ENCODE data around the gene CDK5RAP2.
"Not testable (repeated sequence)": the region's sequence is repeated elsewhere in the genome, so short reads cannot be mapped to it uniquely, and the experiment has no call there.

The CDK5RAP2 gene

DNA sequence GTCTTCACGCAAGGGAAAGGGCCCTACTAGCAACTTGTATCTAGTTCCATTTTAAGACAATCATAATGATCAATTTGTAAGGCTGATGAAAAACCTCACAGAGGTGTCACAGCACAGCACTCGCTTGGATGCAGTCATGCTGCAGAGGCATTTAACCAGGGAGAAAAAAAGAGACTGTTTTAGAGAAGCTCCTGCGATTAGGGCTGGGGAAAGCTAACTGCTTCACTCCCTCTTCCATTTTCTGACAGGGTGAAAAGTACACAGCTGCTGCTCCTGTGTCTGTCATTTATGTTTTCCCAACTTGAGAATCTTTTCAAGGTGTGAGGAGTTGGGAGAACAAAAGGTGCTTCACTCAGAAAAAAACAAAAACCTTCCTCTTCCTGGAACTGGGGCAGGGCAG is 106.4 kb downstream of the CDK5RAP2 start:
- peaks cover 6% of the 10 kb centered on the region; the same call in 1 of the 2 replicates for H3K36me3 ChIP-seq (ENCODE audit: insufficient read depth, low read length)
- no peaks in the 10 kb centered on the region for H3K9me3 ChIP-seq (ENCODE audit: control insufficient read depth, insufficient read depth, low read length)
- H3K9ac ChIP-seq (ENCODE audit: low read depth, low read length) = no peak overlapping the region
- no peaks in the 10 kb centered on the region for H3K4me1 ChIP-seq (ENCODE audit: insufficient read depth, low read length)

DNA sequence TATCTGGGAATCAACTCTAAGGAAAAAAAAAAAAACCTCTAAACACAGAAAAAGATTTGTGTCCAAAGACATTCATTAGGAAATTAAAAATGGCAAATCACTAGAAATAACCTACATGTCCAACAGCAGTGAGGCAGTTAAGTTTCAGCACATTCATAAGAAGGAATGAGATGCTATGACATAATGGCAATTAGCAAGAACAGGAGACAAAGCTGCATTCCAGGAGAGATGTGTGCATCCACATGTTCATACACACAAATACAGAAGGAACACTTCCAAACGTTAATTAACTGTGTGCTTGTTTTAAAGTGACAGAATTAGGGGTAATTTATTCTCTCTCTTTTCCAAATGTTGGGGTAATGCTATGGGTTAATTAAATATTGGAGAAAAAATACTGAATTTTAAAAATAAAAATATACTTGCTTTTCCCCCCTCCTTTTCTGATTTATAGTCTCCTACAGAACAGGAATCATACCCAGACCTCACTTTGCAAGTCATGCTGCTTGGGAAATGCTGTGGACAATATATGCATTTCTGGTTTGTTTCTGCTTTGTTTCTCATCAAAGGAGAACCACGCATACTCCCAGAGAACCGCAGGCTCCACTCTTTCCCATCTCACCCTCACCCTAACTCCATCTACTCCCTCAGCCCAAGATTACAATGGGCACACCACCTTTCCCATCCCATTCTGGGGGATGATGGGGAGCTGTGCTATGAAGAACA is 114.1 kb downstream of the CDK5RAP2 start:
- Histone ChIP-seq H3K4me1 (ENCODE audit: insufficient read depth, low read length) (no peaks in the 10 kb centered on the region), H3K36me3 (ENCODE audit: insufficient read depth, low read length) (no peaks in the 10 kb centered on the region; the same call in 1 of the 2 replicates), H3K9ac (ENCODE audit: low read depth, low read length) (no peak overlapping the region), H3K9me3 (ENCODE audit: control insufficient read depth, insufficient read depth, low read length) (no peaks in the 10 kb centered on the region)

DNA sequence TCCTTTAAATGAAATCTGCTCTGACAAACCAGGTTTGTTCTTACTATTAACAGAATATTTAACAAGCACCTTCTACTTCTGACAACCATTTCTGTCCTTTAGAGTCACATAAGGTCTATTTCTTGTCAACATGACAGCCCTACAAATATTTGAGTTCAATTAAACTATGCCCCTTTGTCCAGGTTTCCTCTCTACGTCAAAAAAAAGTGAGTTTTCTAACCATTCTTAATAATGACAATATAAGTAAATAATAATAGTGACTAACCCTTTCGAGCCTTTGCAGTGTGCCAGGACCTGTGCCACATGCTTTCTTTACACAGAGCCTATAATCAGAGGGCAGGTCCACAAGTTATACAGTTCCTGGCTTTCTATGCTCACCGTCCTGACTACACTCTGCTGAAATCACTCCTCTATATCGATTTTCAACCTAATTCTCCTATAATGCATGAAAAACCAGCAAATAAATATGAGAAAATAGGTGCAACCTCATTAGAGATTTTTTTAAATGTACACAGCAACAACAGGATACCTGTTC is 115.0 kb downstream of the CDK5RAP2 start:
- Histone ChIP-seq H3K36me3 (ENCODE audit: insufficient read depth, low read length) (no peaks in the 10 kb centered on the region; the same call in 1 of the 2 replicates), H3K9ac (ENCODE audit: low read depth, low read length) (no peak overlapping the region), H3K4me1 (ENCODE audit: insufficient read depth, low read length) (no peaks in the 10 kb centered on the region), H3K9me3 (ENCODE audit: control insufficient read depth, insufficient read depth, low read length) (no peaks in the 10 kb centered on the region)

DNA sequence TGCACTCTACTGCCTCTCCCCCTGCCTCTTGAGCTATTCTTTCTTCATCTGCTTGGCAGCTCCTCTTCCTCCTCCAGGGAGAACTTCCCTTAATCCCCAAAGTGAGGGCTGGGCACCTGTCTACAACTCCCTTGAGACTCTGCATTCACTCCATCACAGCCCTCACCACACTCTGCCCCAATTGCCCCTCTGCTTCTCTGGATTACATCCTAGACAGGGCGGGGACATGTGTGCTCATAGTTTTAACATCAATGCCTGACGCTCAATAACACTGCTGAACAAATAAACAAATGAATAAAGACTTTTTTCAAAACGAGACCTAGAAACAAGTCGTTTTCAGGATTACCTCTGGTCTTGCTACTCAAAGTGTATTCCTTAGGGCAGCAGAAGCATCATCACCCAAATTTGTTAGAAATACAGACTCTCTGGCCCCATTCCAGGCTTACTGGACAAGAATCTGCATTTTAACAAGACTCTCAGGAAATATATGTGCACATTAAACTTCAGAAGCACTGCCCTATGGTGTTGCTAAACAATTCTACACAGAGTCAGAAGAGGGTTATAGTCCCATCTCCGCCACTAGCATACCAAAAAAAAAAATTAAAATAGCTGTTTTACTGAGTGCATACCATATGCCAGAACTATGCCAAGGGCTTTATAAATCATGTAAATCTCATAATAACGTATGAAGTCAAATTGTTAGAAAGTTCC is 115.6 kb downstream of the CDK5RAP2 start:
- Histone ChIP-seq H3K9ac (ENCODE audit: low read depth, low read length) (no peak overlapping the region), H3K9me3 (ENCODE audit: control insufficient read depth, insufficient read depth, low read length) (no peaks in the 10 kb centered on the region), H3K36me3 (ENCODE audit: insufficient read depth, low read length) (no peaks in the 10 kb centered on the region; the same call in 1 of the 2 replicates), H3K4me1 (ENCODE audit: insufficient read depth, low read length) (no peaks in the 10 kb centered on the region)

DNA sequence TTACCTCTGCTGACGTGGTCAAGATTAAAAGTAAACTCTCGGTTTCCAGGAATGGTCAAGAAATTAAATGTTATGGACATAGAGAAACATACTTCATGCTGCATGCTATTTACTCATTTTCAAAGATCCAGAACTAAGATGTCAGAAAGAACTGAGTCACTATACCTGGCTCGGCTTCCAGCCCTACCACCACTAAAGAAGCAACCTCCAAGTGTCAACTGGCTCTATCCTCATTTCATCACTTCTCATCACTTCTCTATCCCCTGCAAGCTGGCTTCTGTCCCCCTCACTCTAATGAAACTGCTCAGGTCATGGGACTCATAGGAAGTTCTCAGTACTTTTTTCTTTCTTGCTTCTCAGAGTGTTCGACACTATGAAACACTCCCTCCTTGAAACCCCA is 116.2 kb downstream of the CDK5RAP2 start:
- Histone ChIP-seq H3K36me3 (ENCODE audit: insufficient read depth, low read length) (no peaks in the 10 kb centered on the region; the same call in 1 of the 2 replicates), H3K9me3 (ENCODE audit: control insufficient read depth, insufficient read depth, low read length) (no peaks in the 10 kb centered on the region), H3K4me1 (ENCODE audit: insufficient read depth, low read length) (no peaks in the 10 kb centered on the region), H3K9ac (ENCODE audit: low read depth, low read length) (no peak overlapping the region)

DNA sequence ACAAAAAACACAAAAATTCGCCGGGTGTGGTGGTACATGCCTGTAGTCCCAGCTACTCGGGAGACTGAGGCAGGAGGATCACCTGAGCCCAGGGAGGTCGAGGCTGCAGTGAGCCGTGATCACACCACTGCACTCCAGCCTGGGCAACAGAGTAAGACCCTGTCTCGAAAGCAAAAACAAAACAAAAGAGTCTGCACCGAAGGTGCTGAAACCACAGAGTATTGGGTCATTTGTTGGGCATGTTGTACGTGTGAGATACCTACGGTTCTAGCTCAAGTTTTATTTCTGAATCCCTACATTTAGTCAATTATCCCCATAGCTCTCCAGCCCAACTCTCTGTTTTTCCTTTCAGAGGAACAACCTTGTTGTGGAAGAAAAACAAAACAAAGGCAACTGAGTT is 118.3 kb downstream of the CDK5RAP2 start:
- H3K36me3 ChIP-seq (ENCODE audit: insufficient read depth, low read length); H3K9ac ChIP-seq (ENCODE audit: low read depth, low read length); H3K4me1 ChIP-seq (ENCODE audit: insufficient read depth, low read length); H3K9me3 ChIP-seq (ENCODE audit: control insufficient read depth, insufficient read depth, low read length): not testable (repeated sequence)

DNA sequence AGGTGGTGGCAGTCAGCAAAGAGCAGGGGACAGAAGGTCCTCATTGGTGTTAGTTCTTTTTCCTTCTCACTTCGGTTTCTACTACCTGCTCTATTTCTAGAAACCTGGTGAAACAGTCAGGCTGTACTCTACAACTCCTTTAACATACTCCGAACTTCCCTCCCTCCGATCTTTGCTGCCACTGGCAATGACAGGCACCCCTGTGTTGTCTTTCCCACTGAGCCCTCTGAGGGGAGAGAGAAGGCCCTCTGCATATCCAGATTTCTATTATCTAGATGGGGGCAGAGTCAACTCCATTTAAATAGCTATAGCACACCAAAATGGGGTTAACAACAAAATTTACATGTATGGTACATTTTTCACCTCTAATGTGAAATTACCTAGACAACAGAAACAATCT is 123.7 kb downstream of the CDK5RAP2 start:
- Histone ChIP-seq H3K4me1 (ENCODE audit: insufficient read depth, low read length) (no peaks in the 10 kb centered on the region), H3K9ac (ENCODE audit: low read depth, low read length) (no peak overlapping the region), H3K36me3 (ENCODE audit: insufficient read depth, low read length) (peaks cover 7% of the 10 kb centered on the region), H3K9me3 (ENCODE audit: control insufficient read depth, insufficient read depth, low read length) (no peaks in the 10 kb centered on the region)

DNA sequence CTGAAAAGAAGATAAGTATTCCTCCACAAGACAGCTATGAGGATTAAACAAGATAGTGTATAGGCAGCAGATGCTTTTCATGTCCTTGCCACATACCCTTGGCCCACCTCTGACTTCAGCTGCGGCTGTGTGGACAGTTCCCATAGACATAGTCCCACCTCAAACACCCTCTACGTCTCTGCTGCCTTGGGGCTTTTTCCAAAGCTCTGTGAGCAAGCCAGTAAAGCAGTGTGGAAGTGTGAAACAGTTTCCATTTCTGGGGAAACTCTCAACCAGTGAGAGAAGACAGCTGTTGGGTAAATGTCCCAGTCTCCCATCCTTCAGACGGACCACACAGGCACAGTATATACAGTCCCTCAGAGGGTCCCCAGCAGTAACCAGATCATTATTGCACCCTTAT is 125.5 kb downstream of the CDK5RAP2 start:
- Histone ChIP-seq H3K36me3 (ENCODE audit: insufficient read depth, low read length) (peaks cover 12% of the 10 kb centered on the region), H3K9ac (ENCODE audit: low read depth, low read length) (no peak overlapping the region), H3K4me1 (ENCODE audit: insufficient read depth, low read length) (no peaks in the 10 kb centered on the region), H3K9me3 (ENCODE audit: control insufficient read depth, insufficient read depth, low read length) (no peaks in the 10 kb centered on the region)

DNA sequence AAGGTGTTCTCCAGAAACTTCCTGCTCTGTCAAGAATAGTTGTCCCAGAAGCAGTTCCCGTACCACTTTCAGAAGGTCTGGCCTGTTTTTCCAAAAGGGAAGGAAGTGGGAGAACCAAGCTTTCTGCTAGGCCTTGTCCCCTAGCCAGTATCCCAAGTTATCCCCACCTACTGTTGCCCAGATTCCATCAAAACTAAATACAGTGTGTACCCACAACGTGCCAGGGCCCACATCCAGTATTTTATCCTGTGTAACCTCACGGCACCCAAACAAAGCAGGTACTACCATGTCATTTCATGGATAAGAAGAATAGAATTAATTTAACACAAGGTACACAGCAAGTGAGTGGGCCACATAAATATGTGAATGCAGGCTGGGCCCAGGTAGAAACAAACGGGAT is 126.2 kb downstream of the CDK5RAP2 start:
- Histone ChIP-seq H3K36me3 (ENCODE audit: insufficient read depth, low read length) (peaks cover 12% of the 10 kb centered on the region), H3K4me1 (ENCODE audit: insufficient read depth, low read length) (no peaks in the 10 kb centered on the region), H3K9ac (ENCODE audit: low read depth, low read length) (no peak overlapping the region), H3K9me3 (ENCODE audit: control insufficient read depth, insufficient read depth, low read length) (no peaks in the 10 kb centered on the region)

DNA sequence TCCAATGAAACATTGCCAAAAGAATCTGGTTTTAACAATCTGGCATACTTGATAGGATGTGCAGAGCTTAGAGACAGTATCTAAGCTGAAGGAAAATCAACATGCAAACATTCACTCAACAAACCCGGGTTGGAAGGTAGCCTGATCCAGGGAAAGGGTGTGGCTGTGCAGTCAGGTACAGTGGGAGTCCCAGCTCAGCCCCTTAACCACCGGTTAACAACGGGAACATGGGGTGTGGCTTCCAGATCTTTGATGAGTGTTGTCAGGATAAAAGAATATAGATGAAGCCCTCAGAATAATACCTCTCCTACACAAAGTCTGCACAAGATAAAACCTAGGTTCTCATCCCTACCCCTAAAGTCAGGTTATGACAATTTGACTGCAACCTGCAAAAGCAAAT is 127.3 kb downstream of the CDK5RAP2 start:
- H3K9me3 ChIP-seq (ENCODE audit: control insufficient read depth, insufficient read depth, low read length) = no peaks in the 10 kb centered on the region
- no peaks in the 10 kb centered on the region for H3K4me1 ChIP-seq (ENCODE audit: insufficient read depth, low read length)
- H3K9ac ChIP-seq (ENCODE audit: low read depth, low read length) = no peak overlapping the region
- H3K36me3 ChIP-seq (ENCODE audit: insufficient read depth, low read length) = peaks cover 12% of the 10 kb centered on the region

DNA sequence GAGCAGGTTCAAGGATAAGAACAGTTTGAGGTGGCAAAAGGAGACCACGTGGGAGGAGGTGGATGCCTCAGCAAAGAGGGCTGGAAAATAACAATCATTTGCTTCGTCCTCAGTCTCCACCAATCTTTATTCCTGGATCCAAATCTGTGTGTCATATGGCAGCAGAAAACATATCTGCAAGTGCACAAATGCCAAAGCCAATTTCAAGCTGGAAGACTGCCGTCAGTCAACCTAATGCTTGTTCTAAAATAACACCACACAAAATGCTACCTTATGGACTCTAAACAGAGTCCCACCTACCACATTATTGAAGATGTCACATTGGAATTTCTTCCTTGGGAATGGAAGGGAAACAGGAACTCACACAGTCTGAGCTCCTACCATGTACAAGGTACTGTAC is 129.1 kb downstream of the CDK5RAP2 start:
- Histone ChIP-seq H3K9me3 (ENCODE audit: control insufficient read depth, insufficient read depth, low read length) (no peaks in the 10 kb centered on the region), H3K9ac (ENCODE audit: low read depth, low read length) (no peak overlapping the region), H3K4me1 (ENCODE audit: insufficient read depth, low read length) (no peaks in the 10 kb centered on the region; the same call in 1 of the 2 replicates), H3K36me3 (ENCODE audit: insufficient read depth, low read length) (peaks cover 18% of the 10 kb centered on the region)

DNA sequence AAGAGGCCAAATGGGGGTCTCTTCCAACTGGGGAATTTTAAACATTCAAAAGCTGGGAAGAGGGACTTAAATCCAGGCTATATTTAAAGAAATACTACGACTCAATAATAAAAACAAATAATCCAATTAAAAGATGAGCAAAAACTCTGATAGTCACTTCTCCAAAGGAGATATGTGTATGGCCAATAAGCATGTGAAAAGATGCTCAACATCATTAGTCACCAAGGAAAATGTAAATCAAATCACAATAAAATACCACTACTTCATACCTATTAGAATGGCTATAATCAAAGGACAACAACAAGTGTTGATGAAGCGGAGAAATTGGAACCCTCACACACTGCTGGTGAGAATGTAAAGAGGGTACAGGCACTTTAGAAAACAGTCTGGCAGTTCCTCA is 130.4 kb downstream of the CDK5RAP2 start:
- H3K9me3 ChIP-seq (ENCODE audit: control insufficient read depth, insufficient read depth, low read length) = no peaks in the 10 kb centered on the region
- peaks cover 18% of the 10 kb centered on the region for H3K36me3 ChIP-seq (ENCODE audit: insufficient read depth, low read length)
- no peak overlapping the region for H3K9ac ChIP-seq (ENCODE audit: low read depth, low read length)
- no peaks in the 10 kb centered on the region; the same call in 1 of the 2 replicates for H3K4me1 ChIP-seq (ENCODE audit: insufficient read depth, low read length)

DNA sequence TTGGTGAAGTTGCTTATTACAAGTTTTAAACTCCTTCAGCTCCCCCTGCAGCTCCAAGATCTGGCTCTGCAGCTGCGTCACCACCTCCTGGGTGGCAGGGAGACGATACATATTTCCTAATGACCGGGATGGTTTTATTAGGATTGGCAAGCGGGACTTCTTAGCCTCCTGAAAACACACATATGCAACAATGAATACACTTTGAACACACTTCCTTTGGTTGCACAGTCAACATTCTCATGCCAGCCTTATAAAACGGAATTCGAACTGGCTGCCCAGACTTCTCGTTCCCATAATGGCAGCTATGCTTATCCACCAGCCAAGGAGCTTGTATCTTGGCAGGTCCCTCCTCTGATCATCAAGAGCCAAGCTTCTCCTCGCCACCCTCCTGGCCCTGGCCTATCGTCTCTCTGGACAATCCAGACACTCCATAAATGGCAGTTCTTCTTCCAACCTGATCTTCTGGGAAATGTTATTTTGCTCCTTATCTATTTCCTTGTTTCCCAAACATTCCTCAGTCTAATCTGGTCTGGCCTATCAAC is 131.9 kb downstream of the CDK5RAP2 start:
- Histone ChIP-seq H3K4me1 (ENCODE audit: insufficient read depth, low read length) (no peaks in the 10 kb centered on the region; the same call in 1 of the 2 replicates), H3K9me3 (ENCODE audit: control insufficient read depth, insufficient read depth, low read length) (no peaks in the 10 kb centered on the region), H3K9ac (ENCODE audit: low read depth, low read length) (no peak overlapping the region), H3K36me3 (ENCODE audit: insufficient read depth, low read length) (peaks cover 11% of the 10 kb centered on the region; the same call in 1 of the 2 replicates)

DNA sequence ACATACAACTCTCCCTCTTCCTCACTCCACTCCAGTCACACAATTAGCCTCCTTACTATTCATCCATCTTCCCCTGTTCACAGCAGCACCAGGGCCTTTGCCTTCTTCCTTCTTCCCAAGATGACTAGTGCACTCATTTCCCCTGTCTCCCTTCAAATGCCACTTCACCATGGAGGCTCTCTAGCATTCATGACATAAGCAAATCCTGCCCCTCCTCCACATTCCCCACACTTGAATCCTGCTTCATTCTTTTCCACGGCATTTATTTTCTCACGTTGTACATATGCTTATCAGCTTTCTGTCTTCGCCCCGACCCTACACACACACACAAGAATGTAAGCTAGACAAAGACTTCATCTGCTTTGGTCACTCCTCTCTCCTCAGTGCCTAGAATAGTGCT is 133.3 kb downstream of the CDK5RAP2 start:
- Histone ChIP-seq H3K9me3 (ENCODE audit: control insufficient read depth, insufficient read depth, low read length) (no peaks in the 10 kb centered on the region), H3K9ac (ENCODE audit: low read depth, low read length) (no peak overlapping the region), H3K36me3 (ENCODE audit: insufficient read depth, low read length) (peaks cover 11% of the 10 kb centered on the region; the same call in 1 of the 2 replicates), H3K4me1 (ENCODE audit: insufficient read depth, low read length) (no peaks in the 10 kb centered on the region; the same call in 1 of the 2 replicates)

All from ES-I3 (cell line).